IPS DF 6.9 (cell line): ENCODE results near the gene DDX6.

ENCODE experiments used
- DNase-seq: peaks from one replicate; pipeline ENCODE4 v3.0.0-alpha.2; 2013; ENCODE audit warnings: low read depth, low spot score
- H3K27ac ChIP-seq: one replicate; pipeline ENCODE4 v1.5.1; 2013; ENCODE audit warnings: low read length, control low read depth
- H3K27me3 ChIP-seq: 2 replicates; pipeline ENCODE4 v1.6.1; 2013; ENCODE audit warnings: mild to moderate bottlenecking, low read length; ENCODE audit not compliant: control insufficient read depth, insufficient read depth
- H3K36me3 ChIP-seq: 2 replicates; pipeline ENCODE4 v1.6.1; 2013; ENCODE audit warnings: low read length; ENCODE audit not compliant: control insufficient read depth, insufficient read depth
- H3K4me1 ChIP-seq: 2 replicates; pipeline ENCODE4 v1.6.1; 2013; ENCODE audit warnings: low read length; ENCODE audit not compliant: control insufficient read depth, insufficient read depth
- H3K4me3 ChIP-seq: 2 replicates; pipeline ENCODE4 v1.5.1; 2013; ENCODE audit warnings: mild to moderate bottlenecking, low read length
- H3K9me3 ChIP-seq: 2 replicates; pipeline ENCODE4 v1.6.1; 2013; ENCODE audit warnings: low read length, inconsistent platforms; ENCODE audit not compliant: control insufficient read depth, insufficient read depth
- WGBS: extraction: QIAGEN DNeasy Blood & Tissue Kit; methylation state at CpG from one replicate; pipeline ENCODE4 v1.1.7; 2013; ENCODE audit warnings: mixed read lengths, missing lambda C conversion rate; ENCODE audit not compliant: insufficient read length, insufficient coverage; 5-methylcytosine and 5-hydroxymethylcytosine counted together

DDX6 gene

GRCh38 chr11:118818130-118818529 is 27.2 kb upstream of the DDX6 start:
- H3K27ac ChIP-seq: no peak overlapping the region
- no CpG with 5 or more reads among the region's 4 CpGs for WGBS
- H3K4me1 ChIP-seq: no peaks in the 10 kb centered on the region
- no peaks in the 10 kb centered on the region for H3K9me3 ChIP-seq
- H3K27me3 ChIP-seq: no peaks in the 10 kb centered on the region
- no peak for DNase-seq
- H3K36me3 ChIP-seq: no peaks in the 10 kb centered on the region
- no peak overlapping the region for H3K4me3 ChIP-seq

- no CpG with 5 or more reads among the region's 1 CpG for WGBS
- Histone ChIP-seq H3K36me3 (no peaks in the 10 kb centered on the region), H3K27me3 (no peaks in the 10 kb centered on the region), H3K9me3 (no peaks in the 10 kb centered on the region), H3K4me3 (no peak overlapping the region), H3K4me1 (no peaks in the 10 kb centered on the region), H3K27ac (no peak overlapping the region)
- DNase-seq: no peak
These were observed 22.6 kb upstream of the DDX6 start for GRCh38 chr11:118813551-118813950.

- no peak overlapping the region for H3K27ac ChIP-seq
- no peak overlapping the region for H3K4me3 ChIP-seq
- H3K36me3 ChIP-seq: no peaks in the 10 kb centered on the region
- no peaks in the 10 kb centered on the region for H3K27me3 ChIP-seq
- H3K4me1 ChIP-seq: no peaks in the 10 kb centered on the region
- H3K9me3 ChIP-seq: no peaks in the 10 kb centered on the region
- DNase-seq: no peak
- no CpG with 5 or more reads among the region's 5 CpGs for WGBS
These were observed 21.5 kb upstream of the DDX6 start for GRCh38 chr11:118812485-118812884.

GRCh38 chr11:118807800-118808778 is 17.1 kb upstream of the DDX6 start:
- H3K4me1 ChIP-seq: no peaks in the 10 kb centered on the region
- no CpG with 5 or more reads among the region's 3 CpGs for WGBS
- DNase-seq: no peak
- no peaks in the 10 kb centered on the region for H3K36me3 ChIP-seq
- H3K4me3 ChIP-seq: no peak overlapping the region
- H3K27ac ChIP-seq: no peak overlapping the region
- no peaks in the 10 kb centered on the region for H3K27me3 ChIP-seq
- H3K9me3 ChIP-seq: no peaks in the 10 kb centered on the region

GRCh38 chr11:118806400-118806799 is 15.4 kb upstream of the DDX6 start:
- H3K4me1 ChIP-seq: no peaks in the 10 kb centered on the region
- no peaks in the 10 kb centered on the region for H3K27me3 ChIP-seq
- DNase-seq: no peak
- WGBS: no CpG with 5 or more reads among the region's 4 CpGs
- H3K9me3 ChIP-seq: no peaks in the 10 kb centered on the region
- H3K36me3 ChIP-seq: no peaks in the 10 kb centered on the region
- no peak overlapping the region for H3K27ac ChIP-seq
- no peak overlapping the region for H3K4me3 ChIP-seq

GRCh38 chr11:118804094-118804493 is 13.1 kb upstream of the DDX6 start:
- DNase-seq: no peak
- H3K27me3 ChIP-seq: no peaks in the 10 kb centered on the region
- H3K27ac ChIP-seq: no peak overlapping the region
- no CpG with 5 or more reads among the region's 3 CpGs for WGBS
- no peak overlapping the region for H3K4me3 ChIP-seq
- no peaks in the 10 kb centered on the region for H3K36me3 ChIP-seq
- no peaks in the 10 kb centered on the region for H3K4me1 ChIP-seq
- no peaks in the 10 kb centered on the region for H3K9me3 ChIP-seq

- H3K4me1 ChIP-seq: no peaks in the 10 kb centered on the region
- H3K27me3 ChIP-seq: no peaks in the 10 kb centered on the region
- no peak for DNase-seq
- no peaks in the 10 kb centered on the region for H3K9me3 ChIP-seq
- H3K27ac ChIP-seq: no peak overlapping the region
- no peak overlapping the region for H3K4me3 ChIP-seq
- no peaks in the 10 kb centered on the region for H3K36me3 ChIP-seq
These were observed 8.4 kb upstream of the DDX6 start for GRCh38 chr11:118799372-118799771.

- Histone ChIP-seq H3K27me3 (no peaks in the 10 kb centered on the region), H3K4me1 (no peaks in the 10 kb centered on the region), H3K4me3 (no peak overlapping the region), H3K36me3 (no peaks in the 10 kb centered on the region), H3K27ac (no peak overlapping the region), H3K9me3 (no peaks in the 10 kb centered on the region)
- WGBS: no CpG with 5 or more reads among the region's 11 CpGs
- no peak for DNase-seq
These were observed 6.5 kb upstream of the DDX6 start for GRCh38 chr11:118797510-118797909.

- no CpG with 5 or more reads among the region's 8 CpGs for WGBS
- Histone ChIP-seq H3K9me3 (no peaks in the 10 kb centered on the region), H3K36me3 (no peaks in the 10 kb centered on the region), H3K4me1 (no peaks in the 10 kb centered on the region), H3K27me3 (no peaks in the 10 kb centered on the region), H3K4me3 (peak overlapping the region; percentile 94; the same call in 1 of the 2 replicates), H3K27ac (no peak overlapping the region)
- DNase-seq: peak; percentile 84
These were observed 1.7 kb upstream of the DDX6 start for GRCh38 chr11:118792570-118793124.

GRCh38 chr11:118791961-118792569 is 1.1 kb upstream of the DDX6 start:
- peak overlapping the region; percentile 94; the same call in 1 of the 2 replicates for H3K4me3 ChIP-seq
- DNase-seq: no peak
- no CpG with 5 or more reads among the region's 39 CpGs for WGBS
- H3K9me3 ChIP-seq: no peaks in the 10 kb centered on the region
- no peaks in the 10 kb centered on the region for H3K4me1 ChIP-seq
- no peak overlapping the region for H3K27ac ChIP-seq
- H3K36me3 ChIP-seq: no peaks in the 10 kb centered on the region
- no peaks in the 10 kb centered on the region for H3K27me3 ChIP-seq
